BLaER1 treated with 17β-estradiol and CSF1 and Interleukin-3, amounts not matched to agents 10 nM and 100 nM (cell line): ENCODE data around the gene CMTM6.
"Not testable (repeated sequence)": the region's sequence is repeated elsewhere in the genome, so short reads cannot be mapped to it uniquely, and the experiment has no call there.

Experiments used
- H3K27ac ChIP-seq, 11 experiments: shearing (Covaris generic); formaldehyde crosslinking; 2 replicates each; pipeline ENCODE4 v1.8.1; 2022
- H3K27me3 ChIP-seq, 11 experiments: shearing (Covaris generic); formaldehyde crosslinking; 2 replicates each; pipeline ENCODE4 v1.8.1; 2022
- H3K36me3 ChIP-seq, 11 experiments: shearing (Covaris generic); formaldehyde crosslinking; 2 replicates each; pipeline ENCODE4 v1.8.1; 2022
- H3K4me1 ChIP-seq, 10 experiments: shearing (Covaris generic); formaldehyde crosslinking; 2 replicates each; pipeline ENCODE4 v1.8.1; 2022
- H3K4me2 ChIP-seq, 11 experiments: shearing (Covaris generic); formaldehyde crosslinking; 2 replicates each; pipeline ENCODE4 v1.8.1; 2022
- H3K4me3 ChIP-seq, 10 experiments: shearing (Covaris generic); formaldehyde crosslinking; 2 replicates each; pipeline ENCODE4 v1.8.1; 2022
- H3K9ac ChIP-seq, 11 experiments: shearing (Covaris generic); formaldehyde crosslinking; 2 replicates each; pipeline ENCODE4 v1.8.1; 2022
- H3K9me3 ChIP-seq, 11 experiments: shearing (Covaris generic); formaldehyde crosslinking; replicated peaks in 1 of 11; 2 replicates each; pipeline ENCODE4 v1.8.1; 2022
- H4K20me1 ChIP-seq, 11 experiments: shearing (Covaris generic); formaldehyde crosslinking; 2 replicates each; pipeline ENCODE4 v1.8.1; 2022
- Cebpa-rat ChIP-seq, 11 experiments: shearing (Covaris generic); IDR thresholded peaks; 2 replicates each; pipeline ENCODE4 v1.8.1; 2022

The CMTM6 gene

GRCh38 chr3:32532434-32532833 lies 29.8 kb upstream of the CMTM6 start:
- Histone ChIP-seq H3K4me2 (no peak overlapping the region), H3K4me3 (no peak overlapping the region), H3K4me1 (peaks cover 0 to 9% (median 0%) of the 10 kb centered on the region in 10 experiments; a peak in 2 of 20 replicates), H3K27ac (no peak overlapping the region), H4K20me1 (peaks cover 0 to 20% (median 0%) of the 10 kb centered on the region in 11 experiments; a peak in 3 of 22 replicates), H3K27me3 (no peaks in the 10 kb centered on the region), H3K9me3 (no peaks in the 10 kb centered on the region), H3K9ac (no peak overlapping the region), H3K36me3 (peaks cover 77 to 100% (median 91%) of the 10 kb centered on the region in 11 experiments)
- TF ChIP-seq Cebpa-rat (IDR thresholded peaks at IDR 0.05), result no peak

- H3K4me2 ChIP-seq, result no peak overlapping the region
- no peaks in the 10 kb centered on the region for H3K27me3 ChIP-seq
- H3K9ac ChIP-seq, result no peak overlapping the region
- peaks cover 0 to 9% (median 0%) of the 10 kb centered on the region in 10 experiments; a peak in 2 of 20 replicates for H3K4me1 ChIP-seq
- peaks cover 84 to 100% (median 96%) of the 10 kb centered on the region in 11 experiments for H3K36me3 ChIP-seq
- H3K27ac ChIP-seq, result no peak overlapping the region
- TF ChIP-seq Cebpa-rat (IDR thresholded peaks at IDR 0.05), result no peak
- H3K9me3 ChIP-seq, result no peaks in the 10 kb centered on the region
- peaks cover 0 to 20% (median 0%) of the 10 kb centered on the region in 11 experiments; a peak in 3 of 22 replicates for H4K20me1 ChIP-seq
- H3K4me3 ChIP-seq, result no peak overlapping the region
Measured at GRCh38 chr3:32531010-32531647, 28.5 kb upstream of the CMTM6 start.

GRCh38 chr3:32525720-32526119 lies 23.1 kb upstream of the CMTM6 start:
- H3K4me2 ChIP-seq, result no peak overlapping the region
- peaks cover 79 to 100% (median 97%) of the 10 kb centered on the region in 11 experiments for H3K36me3 ChIP-seq
- no peaks in the 10 kb centered on the region for H3K27me3 ChIP-seq

GRCh38 chr3:32522682-32523081 lies 20.0 kb upstream of the CMTM6 start:
- Histone ChIP-seq H3K9me3 (no peaks in the 10 kb centered on the region), H3K9ac (no peak overlapping the region), H3K4me2 (no peak overlapping the region), H3K27me3 (no peaks in the 10 kb centered on the region), H3K4me1 (peaks cover 0 to 5% (median under 1%) of the 10 kb centered on the region in 10 experiments; a peak in 5 of 20 replicates), H4K20me1 (no peaks in the 10 kb centered on the region), H3K27ac (no peak overlapping the region), H3K4me3 (no peak overlapping the region), H3K36me3 (peaks cover 56 to 87% (median 74%) of the 10 kb centered on the region in 11 experiments)
- TF ChIP-seq Cebpa-rat (IDR thresholded peaks at IDR 0.05), result no peak

More at GRCh38 chr3:32525720-32526119, 23.1 kb upstream of the CMTM6 start:
- no peaks in the 10 kb centered on the region for H3K9me3 ChIP-seq
- H4K20me1 ChIP-seq, result peaks cover 0 to 4% (median 0%) of the 10 kb centered on the region in 11 experiments; a peak in 2 of 22 replicates
- no peak overlapping the region for H3K27ac ChIP-seq
- no peak for TF ChIP-seq Cebpa-rat (IDR thresholded peaks at IDR 0.05)
- H3K4me3 ChIP-seq, result no peak overlapping the region
- H3K4me1 ChIP-seq, result peaks cover 0 to under 1% (median 0%) of the 10 kb centered on the region in 10 experiments; a peak in 1 of 20 replicates
- H3K9ac ChIP-seq, result no peak overlapping the region

- H3K4me2 ChIP-seq, H3K9me3 ChIP-seq, H3K27ac ChIP-seq, H3K27me3 ChIP-seq, H3K4me3 ChIP-seq, H3K9ac ChIP-seq, H4K20me1 ChIP-seq: not testable (repeated sequence)
- Histone ChIP-seq H3K36me3 (peaks cover 20 to 56% (median 38%) of the 10 kb centered on the region in 11 experiments), H3K4me1 (peaks cover 9 to 37% (median 16%) of the 10 kb centered on the region in 10 experiments)
Measured at GRCh38 chr3:32518921-32519320, 16.3 kb upstream of the CMTM6 start.

GRCh38 chr3:32516751-32517150 lies 14.1 kb upstream of the CMTM6 start:
- Histone ChIP-seq H3K27ac (peak overlapping the region; percentile 11 to 84 (median 69); a peak in 20 of 22 replicates), H3K4me3 (peak overlapping the region in 1 of 10 experiments; percentile 26; a peak in 1 of 20 replicates), H3K36me3 (peaks cover 2 to 34% (median 20%) of the 10 kb centered on the region in 11 experiments; a peak in 18 of 22 replicates), H3K4me2 (peak overlapping the region; percentile 4 to 85 (median 76); a peak in 21 of 22 replicates), H3K9ac (peak overlapping the region in 8 of 11 experiments; percentile 14 to 65 (median 53); a peak in 13 of 22 replicates), H3K4me1 (peaks cover 9 to 37% (median 16%) of the 10 kb centered on the region in 10 experiments)
- H4K20me1 ChIP-seq, H3K9me3 ChIP-seq, H3K27me3 ChIP-seq: not testable (repeated sequence)

- Histone ChIP-seq H3K27ac (no peak overlapping the region), H3K36me3 (peaks cover 0 to 6% (median 0%) of the 10 kb centered on the region in 11 experiments; a peak in 3 of 22 replicates), H3K4me1 (peaks cover 5 to 28% (median 23%) of the 10 kb centered on the region in 10 experiments), H3K9me3 (no peaks in the 10 kb centered on the region), H3K4me3 (no peak overlapping the region), H4K20me1 (no peaks in the 10 kb centered on the region), H3K27me3 (no peaks in the 10 kb centered on the region), H3K9ac (no peak overlapping the region), H3K4me2 (no peak overlapping the region)
- no peak for TF ChIP-seq Cebpa-rat (IDR thresholded peaks at IDR 0.05)
Measured at GRCh38 chr3:32511005-32511404, 8.4 kb upstream of the CMTM6 start.

GRCh38 chr3:32510075-32510724 lies 7.5 kb upstream of the CMTM6 start:
- Histone ChIP-seq H3K36me3 (peaks cover 0 to 6% (median 0%) of the 10 kb centered on the region in 11 experiments; a peak in 3 of 22 replicates), H3K4me3 (no peak overlapping the region), H3K9ac (no peak overlapping the region), H3K4me2 (0 out of 22 replicates have a peak overlapping the region, but pooled peaks of 1 of the 11 experiments have one; percentile 15), H4K20me1 (no peaks in the 10 kb centered on the region), H3K4me1 (peaks cover 11 to 33% (median 27%) of the 10 kb centered on the region in 10 experiments; a peak in 19 of 20 replicates), H3K27me3 (no peaks in the 10 kb centered on the region), H3K27ac (0 out of 22 replicates have a peak overlapping the region, but pooled peaks of 3 of the 11 experiments have one; percentile 23 to 53 (median 39)), H3K9me3 (no peaks in the 10 kb centered on the region)
- no peak for TF ChIP-seq Cebpa-rat (IDR thresholded peaks at IDR 0.05)

- H3K4me3 ChIP-seq, result no peak overlapping the region
- peak overlapping the region in 5 of 11 experiments; percentile 11 to 34 (median 24); a peak in 8 of 22 replicates for H3K4me2 ChIP-seq
- H3K9me3 ChIP-seq, result no peaks in the 10 kb centered on the region
- no peaks in the 10 kb centered on the region for H3K27me3 ChIP-seq
- peaks cover 0 to 45% (median 34%) of the 10 kb centered on the region in 10 experiments; a peak in 17 of 20 replicates for H3K4me1 ChIP-seq
- peaks cover 0 to 6% (median 0%) of the 10 kb centered on the region in 11 experiments; a peak in 3 of 22 replicates for H3K36me3 ChIP-seq
- no peaks in the 10 kb centered on the region for H4K20me1 ChIP-seq
- peak overlapping the region in 1 of 11 experiments; percentile 28; a peak in 1 of 22 replicates for H3K9ac ChIP-seq
- no peak for TF ChIP-seq Cebpa-rat (IDR thresholded peaks at IDR 0.05)
- peak overlapping the region in 5 of 11 experiments; percentile 12 to 53 (median 24); a peak in 6 of 22 replicates for H3K27ac ChIP-seq
Measured at GRCh38 chr3:32508711-32509110, 6.1 kb upstream of the CMTM6 start.
